ENCODE results near the gene RRAGB.
A peak's percentile ranks its signal among the peaks of the same experiment; 100 is the strongest.
"Not testable (repeated sequence)": the region's sequence is repeated elsewhere in the genome, so short reads cannot be mapped to it uniquely, and the experiment has no call there.

RRAGB gene

GRCh38 chrX:55717521-55718497 is at the start of gene RRAGB:
RRAGB (plus strand) TSS chrX:55717749; CDS start chrX:55718328, 579 bp downstream.
- peak; percentile 73 to 86 for DNase-seq (ENCODE audit: low read depth in 2 of 2, low spot score in 1 of 2)

- no peak for DNase-seq (ENCODE audit: low read depth in 2 of 2, low spot score in 1 of 2)
These were observed 49.5 kb upstream of the RRAGB start for GRCh38 chrX:55668084-55668483.

DNA sequence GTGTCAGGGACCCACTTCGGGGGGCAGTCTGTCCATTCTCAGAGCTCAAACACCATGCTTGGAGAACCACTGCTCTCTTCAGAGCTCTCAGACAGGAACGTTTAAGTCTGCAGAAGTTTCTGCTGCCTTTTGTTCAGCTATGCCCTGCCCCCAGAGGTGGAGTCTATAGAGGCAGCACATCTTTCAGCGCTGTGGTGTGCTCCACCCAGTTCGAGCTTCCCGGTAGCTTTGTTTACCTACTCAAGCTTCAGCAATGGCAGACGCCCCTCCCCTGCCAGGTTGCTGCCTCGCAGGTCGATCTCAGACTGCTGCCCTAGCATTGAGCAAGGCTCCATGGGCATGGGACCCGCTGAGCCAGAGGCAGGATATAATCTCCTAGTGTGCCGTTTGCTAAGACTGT is 29.0 kb upstream of the RRAGB start:
- not testable (repeated sequence) for DNase-seq (ENCODE audit: low read depth in 2 of 2, low spot score in 1 of 2)

DNA sequence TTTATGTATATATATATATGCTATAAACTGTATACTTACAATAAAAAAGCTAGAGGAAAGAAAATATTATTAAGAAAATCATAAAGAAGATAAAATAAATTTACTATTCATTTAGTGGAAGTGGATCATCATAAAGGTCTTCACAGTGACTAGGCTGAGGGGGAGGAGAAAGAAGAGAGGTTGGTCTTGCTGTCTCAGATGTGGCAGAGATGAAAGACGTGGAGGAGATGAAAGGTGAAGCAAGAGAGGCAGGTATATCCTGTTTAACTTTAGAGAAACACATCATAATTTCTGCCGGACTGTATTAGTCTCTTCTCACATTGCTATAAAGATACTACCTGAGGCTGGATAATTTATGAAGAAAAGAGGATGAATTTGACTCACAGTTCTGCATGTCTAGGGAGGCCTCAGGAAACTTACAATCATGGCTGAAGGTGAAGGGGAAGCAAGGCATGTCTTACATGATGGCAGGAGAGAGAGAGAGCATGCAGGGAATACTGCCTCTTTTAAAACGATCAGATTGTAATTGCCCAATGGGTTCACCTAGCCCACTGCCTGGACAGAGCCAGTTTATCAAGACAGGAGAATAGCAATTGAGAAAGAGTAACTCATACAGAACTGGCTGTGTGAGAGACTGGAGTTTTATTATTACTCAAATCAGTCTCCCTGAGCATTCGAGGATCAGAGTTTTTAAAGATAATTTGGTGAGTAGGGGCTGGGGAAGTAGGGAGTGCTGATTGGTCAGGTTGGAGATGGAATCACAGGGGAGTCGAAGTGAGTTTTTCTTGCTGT is 22.1 kb upstream of the RRAGB start:
- no peak for DNase-seq (ENCODE audit: low read depth in 2 of 2, low spot score in 1 of 2)

DNA sequence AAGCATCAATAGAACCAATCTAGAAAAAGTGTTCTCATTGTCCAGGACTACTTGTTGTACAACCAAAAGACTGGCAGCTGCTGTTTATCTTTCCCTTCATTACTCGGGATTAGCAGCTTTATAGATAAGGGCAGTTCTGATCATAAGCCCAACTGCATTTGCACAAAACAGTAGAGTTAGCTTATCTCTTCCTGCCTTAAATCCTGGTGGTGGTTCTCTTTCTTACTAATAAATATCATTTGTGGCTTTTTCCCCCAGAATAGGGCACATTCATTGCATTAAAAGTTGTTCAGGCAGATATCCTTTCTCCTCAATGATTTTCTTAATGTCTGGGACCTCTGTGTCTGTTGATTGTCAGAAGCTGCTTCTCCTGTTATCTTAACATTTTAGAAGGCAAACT is 20.2 kb upstream of the RRAGB start:
- no peak for DNase-seq (ENCODE audit: low read depth in 2 of 2, low spot score in 1 of 2)

DNA sequence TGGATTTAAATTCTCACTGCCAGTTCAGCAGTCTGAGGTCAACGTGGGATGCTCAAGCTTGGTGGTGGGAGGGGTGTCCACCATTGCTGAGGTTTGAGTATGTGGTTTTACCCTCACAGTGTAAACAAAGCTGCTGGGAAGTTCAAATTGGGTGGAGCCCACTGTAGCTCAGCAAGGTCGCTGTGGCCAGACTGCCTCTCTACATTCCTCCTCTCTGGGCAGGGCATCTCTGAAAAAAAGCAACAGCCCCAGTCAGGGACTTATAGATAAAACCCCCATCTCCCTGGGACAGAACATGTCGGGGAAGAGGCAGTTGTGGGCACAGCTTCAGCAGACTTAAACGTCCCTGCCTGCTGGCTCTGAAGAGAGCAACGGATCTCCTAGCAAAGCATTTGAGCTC is 14.9 kb upstream of the RRAGB start:
- no peak for DNase-seq (ENCODE audit: low read depth in 2 of 2, low spot score in 1 of 2)

DNA sequence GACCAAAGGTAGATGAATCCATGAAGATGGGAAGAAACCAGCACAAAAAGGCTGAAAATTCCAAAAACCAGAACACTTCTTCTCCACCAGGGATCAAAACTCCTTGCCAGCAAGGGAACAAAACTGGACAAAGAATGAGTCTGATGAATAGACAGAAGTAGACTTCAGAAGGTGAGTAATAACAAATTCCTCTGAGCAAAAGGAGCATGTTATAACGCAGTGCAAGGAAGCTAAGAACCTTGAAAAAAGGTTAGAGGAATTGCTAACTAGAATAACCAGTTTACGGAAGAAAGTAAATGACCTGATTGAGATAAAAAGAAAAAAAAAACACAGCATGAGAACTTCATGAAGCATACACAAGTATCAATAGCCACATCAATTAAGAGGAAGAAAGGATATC is 14.1 kb upstream of the RRAGB start:
- not testable (repeated sequence) for DNase-seq (ENCODE audit: low read depth in 2 of 2, low spot score in 1 of 2)

DNA sequence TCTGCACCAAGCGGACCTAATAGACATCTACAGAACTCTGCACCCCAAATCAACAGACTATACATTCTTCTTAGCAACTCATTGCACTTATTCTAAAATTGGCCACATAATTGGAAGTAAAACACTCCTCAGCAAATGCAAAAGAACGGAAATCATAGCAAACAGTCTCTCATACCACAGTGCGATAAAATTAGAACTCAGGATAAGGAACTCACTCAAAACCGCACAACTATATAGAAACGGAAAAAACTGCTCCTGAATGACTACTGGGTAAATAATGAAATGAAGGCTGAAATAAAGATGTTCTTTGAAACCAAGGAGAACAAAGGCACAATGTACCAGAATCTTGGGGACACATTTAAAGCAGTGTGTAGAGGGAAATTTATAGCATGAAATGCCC is 12.5 kb upstream of the RRAGB start:
- not testable (repeated sequence) for DNase-seq (ENCODE audit: low read depth in 2 of 2, low spot score in 1 of 2)

GRCh38 chrX:55709735-55710134 is 7.8 kb upstream of the RRAGB start:
- DNase-seq (ENCODE audit: low read depth in 2 of 2, low spot score in 1 of 2): no peak

- no peak for DNase-seq (ENCODE audit: low read depth in 2 of 2, low spot score in 1 of 2)
These were observed 6.8 kb upstream of the RRAGB start for GRCh38 chrX:55710701-55711100.

DNA sequence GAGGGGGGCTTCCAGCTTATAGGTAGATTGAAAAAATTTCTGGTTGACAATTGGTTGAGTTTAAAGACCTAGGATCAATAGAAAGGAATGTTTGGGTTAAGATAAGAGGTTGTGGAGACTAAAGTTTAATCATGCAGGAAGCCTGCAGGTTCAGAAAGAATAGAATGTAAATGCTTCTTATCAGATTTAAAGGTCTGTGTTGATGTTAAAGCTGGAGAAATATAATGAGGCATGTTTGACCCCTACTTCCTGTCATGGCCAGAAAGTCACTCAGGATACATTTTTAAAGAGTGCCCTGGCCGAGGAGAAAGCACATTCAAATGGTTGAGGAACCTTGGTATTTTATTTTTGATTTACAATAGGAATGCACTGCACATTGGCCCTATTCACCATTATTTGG is 3.9 kb upstream of the RRAGB start:
- DNase-seq (ENCODE audit: low read depth in 2 of 2, low spot score in 1 of 2): no peak

DNA sequence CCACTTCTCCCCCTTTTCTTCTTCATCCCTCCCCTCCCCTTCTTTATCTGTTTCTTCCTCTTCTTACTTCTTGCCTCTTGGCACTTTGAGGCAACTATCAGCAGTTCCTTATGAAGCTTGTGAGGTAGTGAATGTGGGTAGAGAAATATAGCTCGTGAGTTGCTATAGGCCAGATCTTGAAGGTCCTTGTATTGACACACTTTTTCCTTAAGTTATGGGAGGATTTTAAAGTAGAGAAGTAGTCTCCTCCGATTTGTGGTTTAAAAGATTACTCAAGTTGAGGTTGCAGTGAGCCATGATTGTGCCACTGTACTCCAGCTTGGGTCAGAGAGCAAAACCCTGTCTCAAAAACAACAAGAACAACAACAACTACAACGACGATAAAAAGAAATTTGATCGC is 3.4 kb upstream of the RRAGB start:
- no peak for DNase-seq (ENCODE audit: low read depth in 2 of 2, low spot score in 1 of 2)

DNA sequence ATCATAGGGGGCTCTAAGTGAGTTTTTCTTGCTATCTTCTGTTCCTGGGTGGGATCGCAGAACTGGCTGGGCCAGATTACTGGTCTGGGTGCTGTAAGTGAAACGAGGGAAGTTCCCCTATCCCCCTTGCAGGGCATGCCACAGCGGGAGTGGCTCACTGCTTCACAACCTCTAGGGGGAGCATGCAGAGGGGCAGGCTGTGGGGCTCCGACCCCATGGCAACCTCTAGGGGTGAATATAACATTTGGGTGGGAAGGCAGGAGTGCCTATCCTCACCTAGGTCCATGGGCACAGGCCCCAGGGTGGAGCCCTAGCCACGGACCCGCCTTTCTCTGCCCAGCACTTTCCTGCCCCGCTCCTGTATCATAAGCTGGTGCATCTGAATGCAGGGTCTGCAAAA is 1.7 kb upstream of the RRAGB start:
- DNase-seq (ENCODE audit: low read depth in 2 of 2, low spot score in 1 of 2): no peak

GRCh38 chrX:55716937-55717336 is 612 bp upstream of the RRAGB start:
- no peak for DNase-seq (ENCODE audit: low read depth in 2 of 2, low spot score in 1 of 2)

DNA sequence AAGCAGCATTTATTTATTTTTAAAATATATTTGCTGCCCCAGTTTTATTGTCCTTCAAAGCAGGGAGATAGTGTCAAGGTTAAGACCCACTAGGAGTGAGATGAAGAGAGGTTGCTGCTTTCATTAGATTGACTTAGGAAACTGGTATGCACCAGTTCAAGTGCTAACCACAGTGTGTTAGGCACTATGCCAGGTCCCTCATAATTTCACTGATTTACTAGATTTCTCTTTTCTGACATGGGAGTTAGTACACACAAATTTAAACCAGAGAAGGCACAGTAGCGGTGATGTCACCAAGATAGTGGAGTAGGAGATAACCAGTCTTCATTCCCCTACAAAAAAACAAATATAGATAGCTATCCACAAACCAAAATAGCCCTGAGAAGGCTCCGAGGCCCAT is 14.3 kb downstream of the RRAGB start:
- DNase-seq (ENCODE audit: low read depth in 2 of 2, low spot score in 1 of 2): no peak

DNA sequence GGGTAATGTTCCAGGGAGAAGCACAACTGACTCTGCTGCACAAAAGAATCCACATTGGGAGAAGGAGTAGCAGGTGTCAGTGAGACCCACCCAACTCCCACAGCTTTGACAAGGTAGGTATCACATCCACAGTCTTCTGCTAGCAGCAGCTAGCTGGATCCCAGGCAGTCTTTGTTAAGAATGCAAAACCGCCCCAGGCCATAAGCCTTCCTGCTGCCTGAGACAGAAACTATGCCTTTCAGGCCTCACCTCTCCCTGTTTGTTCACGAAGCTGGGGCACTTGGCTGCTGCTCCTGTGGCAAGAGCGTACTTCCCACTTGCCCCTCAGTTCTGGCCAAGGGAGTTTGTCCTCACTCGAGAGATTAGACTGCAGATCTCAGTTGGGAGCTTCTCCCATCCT is 21.4 kb downstream of the RRAGB start:
- no peak for DNase-seq (ENCODE audit: low read depth in 2 of 2, low spot score in 1 of 2)

DNA sequence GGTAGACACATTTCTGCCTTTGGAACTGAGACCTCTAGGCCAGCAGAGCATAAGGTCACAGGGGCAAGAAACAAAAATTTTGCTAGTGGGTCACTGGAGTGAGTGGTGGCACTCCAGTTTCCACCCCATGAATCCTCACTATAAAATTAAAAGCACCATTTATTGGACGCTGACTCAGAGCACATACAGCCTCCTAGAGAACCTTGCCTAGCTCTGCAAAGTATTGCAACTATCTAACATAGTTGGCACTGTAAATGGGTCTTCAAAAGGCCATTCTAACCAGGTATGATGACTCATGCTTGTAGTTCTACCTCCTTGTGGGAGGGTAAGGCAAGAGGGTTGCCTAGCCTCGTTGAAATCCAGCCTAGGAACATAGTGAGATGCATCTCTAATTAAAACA is 25.1 kb downstream of the RRAGB start:
- no peak for DNase-seq (ENCODE audit: low read depth in 2 of 2, low spot score in 1 of 2)

DNA sequence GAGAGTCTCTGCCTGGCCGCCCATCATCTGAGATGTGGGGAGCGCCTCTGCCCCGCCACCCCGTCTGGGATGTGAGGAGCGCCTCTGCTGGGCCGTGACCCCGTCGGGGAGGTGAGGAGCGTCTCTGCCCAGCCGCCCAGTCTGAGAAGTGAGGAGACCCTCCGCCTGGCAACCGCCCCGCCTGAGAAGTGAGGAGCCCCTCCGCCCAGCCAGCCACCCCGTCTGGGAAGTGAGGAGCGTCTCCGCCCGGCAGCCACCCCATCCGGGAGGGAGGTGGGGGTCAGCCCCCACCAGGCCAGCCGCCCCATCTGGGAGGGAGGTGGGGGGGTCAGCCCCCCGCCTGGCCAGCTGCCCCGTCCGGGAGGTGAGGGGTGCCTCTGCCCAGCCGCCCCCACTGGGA is 30.9 kb downstream of the RRAGB start:
- not testable (repeated sequence) for DNase-seq (ENCODE audit: low read depth in 2 of 2, low spot score in 1 of 2)

DNA sequence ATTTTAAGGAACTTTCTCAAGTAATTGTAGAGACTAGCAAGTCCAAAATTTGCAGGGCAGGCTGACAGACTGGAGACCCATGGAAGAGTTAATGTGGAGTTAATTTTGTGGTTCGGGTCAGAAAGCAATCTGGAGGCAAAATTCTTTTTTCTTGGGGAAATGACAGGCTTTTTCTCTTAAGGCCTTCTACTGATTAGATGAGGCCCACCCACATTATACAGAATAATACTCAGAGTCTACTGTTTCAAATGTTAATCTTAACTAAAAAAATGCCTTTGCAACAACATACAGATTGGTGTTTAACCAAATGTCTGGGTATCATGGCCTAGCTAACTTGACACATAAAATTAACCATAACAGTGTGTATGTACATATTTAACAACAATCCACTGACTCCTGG is 32.7 kb downstream of the RRAGB start:
- DNase-seq (ENCODE audit: low read depth in 2 of 2, low spot score in 1 of 2): no peak

DNA sequence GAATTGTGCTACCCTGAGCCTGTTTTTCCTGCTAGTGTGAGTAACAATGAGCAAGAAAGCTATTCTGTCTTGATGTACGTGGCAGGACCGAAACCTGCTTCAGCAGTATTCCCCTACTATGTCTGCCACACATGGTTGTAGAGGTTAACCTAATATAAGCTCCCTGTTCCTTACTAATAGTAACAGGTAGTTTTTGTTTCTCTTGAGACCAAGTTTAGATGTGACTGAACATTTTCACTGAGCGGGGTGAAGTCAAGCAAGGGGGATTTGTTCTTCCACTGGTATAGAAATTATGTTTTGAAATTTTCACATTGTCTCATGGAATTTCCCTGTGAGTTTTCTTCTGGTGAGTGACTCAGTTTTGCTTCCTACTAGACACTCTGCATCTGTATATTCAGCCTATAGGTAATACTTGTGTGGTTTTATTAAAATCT is 37.3 kb downstream of the RRAGB start:
- DNase-seq (ENCODE audit: low read depth in 2 of 2, low spot score in 1 of 2): no peak

DNA sequence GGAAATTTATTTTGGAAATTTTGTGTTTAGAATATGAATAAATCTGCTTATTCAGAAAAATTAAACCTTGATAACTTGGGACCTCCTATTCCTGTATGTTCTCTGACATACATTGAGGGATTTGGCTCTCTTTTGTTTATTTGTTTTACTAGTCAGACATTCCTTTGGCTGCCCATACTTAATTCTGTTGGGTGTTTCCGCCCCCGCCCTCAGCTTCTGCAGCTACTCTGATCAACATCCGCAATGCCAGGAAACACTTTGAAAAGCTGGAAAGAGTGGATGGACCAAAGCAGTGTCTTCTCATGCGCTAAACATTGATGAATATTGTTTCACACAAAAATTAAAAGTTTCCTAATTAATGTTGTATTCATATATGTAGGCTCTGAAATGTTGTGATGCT is 40.5 kb downstream of the RRAGB start:
- no peak for DNase-seq (ENCODE audit: low read depth in 2 of 2, low spot score in 1 of 2)

- DNase-seq (ENCODE audit: low read depth in 2 of 2, low spot score in 1 of 2): no peak
These were observed 41.9 kb downstream of the RRAGB start for GRCh38 chrX:55759478-55759877.
